PFSK-1 (cell line): ENCODE data around the gene ACAA2.

Experiments
- SIN3A ChIP-seq: IDR thresholded peaks from 2 replicates; pipeline ENCODE4 v1.6.1; 2012; ENCODE audit warnings: mild to moderate bottlenecking, low read length, moderate library complexity, borderline replicate concordance; ENCODE audit not compliant: insufficient read depth
- TAF1 ChIP-seq: IDR thresholded peaks from 2 replicates; pipeline ENCODE4 v1.6.1; 2012; ENCODE audit warnings: low read length, control low read depth, borderline replicate concordance; ENCODE audit not compliant: insufficient read depth

- TF ChIP-seq SIN3A (no peak), TAF1 (no peak)
Measured at GRCh38 chr18:49842656-49843055, 29.3 kb upstream of the ACAA2 start.
